ENCODE data around the gene KLHDC8A. TPM values are rescaled to one million over a fixed set of nuclear protein-coding genes. Genes with fewer than 3 reads are reported as not detected.
A peak's percentile ranks its signal among the peaks of the same experiment; 100 is the strongest.
"Not testable (repeated sequence)": the region's sequence is repeated elsewhere in the genome, so short reads cannot be mapped to it uniquely, and the experiment has no call there.

Gene KLHDC8A
- total RNA-seq, result 10 to 100 TPM in 8 of 9 donors, 1 to 10 TPM in 1; 5.1 to 74.9 (median 40.7) TPM
- 10 to 100 TPM; 24.6 to 60.9 (median 32.2) TPM for polyA plus RNA-seq
- long read RNA-seq, donor 1, result 0 reads
- long read RNA-seq, donor 2, result 0 reads
- long read RNA-seq, donor 3, partial matches to known transcripts, result 0 of 6 reads
- long read RNA-seq, donor 3, other reads (novel, unspliced or antisense), result 5 of 6 reads
- long read RNA-seq, donor 4, partial matches to known transcripts, result 6 of 9 reads
- long read RNA-seq, donor 4, other reads (novel, unspliced or antisense), result 2 of 9 reads
- long read RNA-seq, donor 5, transcript KLHDC8A-201 (6 exons, 2,928 nt), result major isoform, 86 of 157 reads
- long read RNA-seq, donor 5, partial matches to known transcripts, result 36 of 157 reads
- long read RNA-seq, donor 5, other reads (novel, unspliced or antisense), result 35 of 157 reads
- long read RNA-seq, donor 6, result 0 reads
- long read RNA-seq, donor 7, result 0 reads
- long read RNA-seq, donor 8, partial matches to known transcripts, result 0 of 1 reads
- long read RNA-seq, donor 8, other reads (novel, unspliced or antisense), result 0 of 1 reads
- long read RNA-seq, donor 9, result 0 reads
- long read RNA-seq, donor 10, partial matches to known transcripts, result 16 of 18 reads
- long read RNA-seq, donor 10, other reads (novel, unspliced or antisense), result 0 of 18 reads

GRCh38 chr1:205356440-205357139 lies at the start of gene KLHDC8A:
TSS of gene KLHDC8A (minus strand) at chr1:205356922. CDS start at chr1:205343604, 13,318 bp downstream.
- H3K27ac ChIP-seq, result peak within 1 kb of the TSS in 4 of 5 donors; percentile 32 to 68 (median 48)
- peak within 1 kb of the TSS in 2 of 4 donors; percentile 6 to 45 for H3K4me3 ChIP-seq
- intact Hi-C loops (cut with DNase I), result no loop called here
- 19 to 34% (median 27%) methylated on average over 18 to 20 of the region's 20 CpGs for WGBS, 4 donors
- peaks cover 25 to 47% of the 10 kb centered on the region in 2 donors for H3K4me1 ChIP-seq (replicated peaks in 1 of 2)
- no peaks in the 10 kb centered on the region for H3K27me3 ChIP-seq
- TF ChIP-seq CTCF (IDR thresholded peaks at IDR 0.05) (no peak), POLR2A (IDR thresholded peaks at IDR 0.05) (peak in 1 of 2 donors; percentile 22)
- peak in 4 of 7 donors; percentile 42 to 52 (median 48) for DNase-seq
- no peaks in the 10 kb centered on the region for H3K36me3 ChIP-seq (replicated peaks in 1 of 2)
- no peaks in the 10 kb centered on the region for H3K9me3 ChIP-seq (replicated peaks in 1 of 3)

- DNase-seq; H3K36me3 ChIP-seq (replicated peaks in 1 of 2); H3K4me1 ChIP-seq (replicated peaks in 1 of 2); H3K4me3 ChIP-seq; H3K9me3 ChIP-seq (replicated peaks in 1 of 3); H3K27ac ChIP-seq; H3K27me3 ChIP-seq; intact Hi-C loops (cut with DNase I): not testable (repeated sequence)
- 79 to 87% (median 84%) methylated on average over 6 to 8 of the region's 12 CpGs; no CpG with 5 or more reads in 1 of the 4 donors for WGBS, 4 donors
These were observed 49.5 kb upstream of the KLHDC8A start for GRCh38 chr1:205406252-205406651.

GRCh38 chr1:205404484-205404883 lies 47.8 kb upstream of the KLHDC8A start:
- H3K4me1 ChIP-seq (replicated peaks in 1 of 2); H3K27me3 ChIP-seq; DNase-seq; H3K9me3 ChIP-seq (replicated peaks in 1 of 3); H3K36me3 ChIP-seq (replicated peaks in 1 of 2); H3K4me3 ChIP-seq; H3K27ac ChIP-seq; intact Hi-C loops (cut with DNase I): not testable (repeated sequence)
- 49 to 95% (median 87%) methylated on average over 1 to 3 of the region's 3 CpGs for WGBS, 4 donors

- Histone ChIP-seq H3K9me3 (replicated peaks in 1 of 3) (no peaks in the 10 kb centered on the region), H3K27me3 (no peaks in the 10 kb centered on the region), H3K36me3 (replicated peaks in 1 of 2) (no peaks in the 10 kb centered on the region), H3K4me1 (replicated peaks in 1 of 2) (no peaks in the 10 kb centered on the region), H3K27ac (no peak overlapping the region), H3K4me3 (no peak overlapping the region)
- no peak for DNase-seq
- intact Hi-C loops (cut with DNase I), result loop anchor here (5.0 to 10.0 kb wide), 3 partner anchors 84 to 126 kb away; no protein-coding TSS in a partner anchor
- TF ChIP-seq POLR2A (IDR thresholded peaks at IDR 0.05) (no peak), CTCF (IDR thresholded peaks at IDR 0.05) (no peak)
- WGBS, 4 donors, result 91 to 95% (median 94%) methylated on average over 4 of the region's 4 CpGs
These were observed 41.9 kb upstream of the KLHDC8A start for GRCh38 chr1:205398586-205398985.
